Activated T-cell treated with anti-CD3 and anti-CD28 coated beads, Interleukin-2, amount 50 U/mL, for 4 hours (primary cell): ENCODE measurements around the gene CLEC7A. TPM values are rescaled to one million over a fixed set of nuclear protein-coding genes. Genes with fewer than 3 reads are reported as not detected.

ENCODE experiments used
- ATAC-seq, 2 donors: fragments of 200-7000 bp; cut with Tn5 transposase; one replicate each; pipeline ENCODE4 v1.10.0; 2021
- DNase-seq: peaks from one replicate; pipeline ENCODE4 v3.0.0-alpha.2; 2020
- H3K27me3 Mint-ChIP-seq: one replicate; pipeline ENCODE4 v1.8.0; 2021; ENCODE audit warnings: low read depth, mixed read lengths
- H3K36me3 Mint-ChIP-seq: one replicate; pipeline ENCODE4 v1.8.0; 2022; ENCODE audit warnings: mixed read lengths; ENCODE audit not compliant: insufficient read depth
- H3K4me1 Mint-ChIP-seq: one replicate; pipeline ENCODE4 v1.8.0; 2021; ENCODE audit warnings: low read depth, mixed read lengths
- H3K4me3 Mint-ChIP-seq: one replicate; pipeline ENCODE4 v1.8.0; 2021; ENCODE audit warnings: mild to moderate bottlenecking, moderate library complexity, mixed read lengths
- H3K9me3 Mint-ChIP-seq: one replicate; pipeline ENCODE4 v1.8.0; 2021; ENCODE audit warnings: mixed read lengths
- total RNA-seq, 3 donors: library from RNA; stranded (reverse); gene quantifications; one replicate each; pipeline ENCODE4 v1.2.1, GENCODE V29; 2021

The CLEC7A gene
- total RNA-seq, 3 donors from 2014 or later: 0.16 to 0.69 TPM; not detected in 1

DNA sequence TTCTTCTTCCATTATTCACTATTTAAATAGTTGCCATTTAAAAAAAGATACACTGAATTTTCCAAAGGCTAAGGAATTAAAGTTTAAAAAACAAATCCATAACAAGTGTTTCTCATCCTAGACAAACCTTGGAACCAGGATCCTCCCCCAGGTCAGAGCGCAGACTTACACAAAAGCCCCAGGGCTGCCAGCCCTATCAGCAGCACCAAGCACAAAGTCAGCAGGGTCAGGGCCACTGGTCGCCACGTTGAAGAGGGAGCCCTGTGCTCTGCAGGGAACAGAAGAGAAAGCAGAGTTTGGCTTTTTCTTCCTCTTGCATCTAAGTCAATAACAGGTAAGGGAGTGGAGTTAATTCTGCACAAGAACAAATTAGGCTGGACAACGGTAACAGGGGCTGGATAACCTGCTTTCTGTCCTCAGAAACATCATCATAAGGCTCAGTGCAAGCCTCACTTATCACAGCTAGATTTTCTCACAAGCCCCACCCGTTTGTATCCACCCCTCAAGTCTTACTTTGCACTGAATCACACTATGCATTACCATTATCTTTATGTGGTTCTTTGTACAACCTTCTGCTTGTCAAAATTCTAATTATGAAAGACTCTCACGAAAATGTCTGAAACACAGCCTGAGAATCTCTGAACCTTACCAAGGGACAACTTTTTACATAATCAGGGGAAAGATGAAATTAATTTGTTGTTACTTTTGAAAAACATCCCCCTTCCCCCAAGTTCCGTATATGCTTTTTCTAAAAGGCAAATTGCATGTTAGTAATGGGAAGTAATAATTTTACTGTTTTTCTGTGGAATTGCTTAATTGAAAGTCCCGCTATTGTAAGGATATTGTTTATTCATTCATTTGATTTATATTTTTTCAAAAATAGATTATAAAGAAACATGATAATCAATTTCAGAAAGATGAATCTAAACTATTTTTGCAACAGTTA, 40.8 kb downstream of the CLEC7A start:
- H3K36me3 Mint-ChIP-seq: no peaks in the 10 kb centered on the region
- DNase-seq (no peak), ATAC-seq (no peak)
- peaks cover 7% of the 10 kb centered on the region for H3K27me3 Mint-ChIP-seq
- H3K4me1 Mint-ChIP-seq: no peaks in the 10 kb centered on the region
- no peak overlapping the region for H3K4me3 Mint-ChIP-seq
- H3K9me3 Mint-ChIP-seq: peaks cover 7% of the 10 kb centered on the region

DNA sequence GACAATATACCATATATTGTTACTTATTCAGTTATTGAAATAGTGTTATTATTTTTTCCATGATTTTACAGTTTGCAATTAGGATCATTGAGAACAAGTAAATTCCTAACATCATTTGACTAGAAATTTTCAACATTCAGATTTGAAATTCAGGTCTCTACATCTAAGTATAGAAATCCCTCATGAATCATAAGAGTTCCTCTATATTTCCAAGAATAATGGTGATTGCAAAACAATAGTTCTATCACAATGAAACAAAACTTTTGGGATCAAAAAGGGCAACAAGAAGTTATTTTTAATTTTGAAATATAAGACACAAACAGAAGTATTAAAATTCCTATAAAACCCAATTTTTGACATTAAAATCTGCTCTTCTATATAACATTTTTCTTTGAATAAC, 42.0 kb downstream of the CLEC7A start:
- Mint-ChIP-seq H3K4me1 (no peaks in the 10 kb centered on the region), H3K4me3 (no peak overlapping the region), H3K27me3 (peaks cover 8% of the 10 kb centered on the region), H3K9me3 (peaks cover 16% of the 10 kb centered on the region), H3K36me3 (no peaks in the 10 kb centered on the region)
- DNase-seq (no peak), ATAC-seq (no peak)

DNA sequence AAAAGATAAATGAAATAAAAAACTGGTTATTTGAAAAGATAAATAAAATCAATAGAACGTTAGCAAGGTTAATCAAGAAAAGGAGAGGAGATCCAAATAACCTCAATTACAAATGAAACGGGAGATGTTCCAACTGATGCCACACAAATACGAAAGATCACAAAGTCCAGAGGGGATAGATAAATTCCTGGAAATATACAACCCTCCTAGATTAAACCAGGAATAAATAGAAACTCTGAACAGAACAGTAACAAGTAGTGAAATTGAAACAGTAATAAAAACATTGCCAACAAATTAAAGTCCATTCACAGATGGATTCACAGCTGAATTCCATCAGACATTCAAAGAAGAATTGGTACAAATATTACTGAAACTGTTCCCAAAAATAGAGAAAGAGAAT, 43.6 kb downstream of the CLEC7A start:
- no peak for ATAC-seq
- no peak for DNase-seq
- Mint-ChIP-seq H3K36me3 (no peaks in the 10 kb centered on the region), H3K4me3 (no peak overlapping the region), H3K27me3 (peaks cover 17% of the 10 kb centered on the region), H3K4me1 (no peaks in the 10 kb centered on the region), H3K9me3 (peaks cover 19% of the 10 kb centered on the region)

DNA sequence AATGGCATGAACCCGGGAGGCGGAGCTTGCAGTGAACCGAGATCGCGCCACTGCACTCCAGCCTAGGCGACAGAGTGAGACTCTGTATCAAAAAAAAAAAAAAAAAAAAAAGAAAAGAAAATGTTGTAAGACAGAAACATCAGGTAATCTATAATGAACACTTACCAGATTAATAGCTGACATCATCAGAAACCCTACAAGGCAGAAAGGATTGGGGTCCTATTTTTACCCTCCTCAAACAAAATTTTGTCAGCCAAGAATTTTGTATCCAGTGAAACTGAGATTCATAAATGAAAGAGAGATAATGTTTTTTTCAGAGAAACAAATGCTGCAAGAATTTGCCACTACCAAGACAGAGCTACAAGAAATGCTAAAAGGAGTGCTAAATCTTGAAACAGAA, 45.3 kb downstream of the CLEC7A start:
- DNase-seq: no peak
- H3K4me1 Mint-ChIP-seq: no peaks in the 10 kb centered on the region
- no peaks in the 10 kb centered on the region for H3K36me3 Mint-ChIP-seq
- ATAC-seq: no peak
- H3K27me3 Mint-ChIP-seq: peaks cover 20% of the 10 kb centered on the region
- H3K4me3 Mint-ChIP-seq: no peak overlapping the region
- H3K9me3 Mint-ChIP-seq: peaks cover 19% of the 10 kb centered on the region

DNA sequence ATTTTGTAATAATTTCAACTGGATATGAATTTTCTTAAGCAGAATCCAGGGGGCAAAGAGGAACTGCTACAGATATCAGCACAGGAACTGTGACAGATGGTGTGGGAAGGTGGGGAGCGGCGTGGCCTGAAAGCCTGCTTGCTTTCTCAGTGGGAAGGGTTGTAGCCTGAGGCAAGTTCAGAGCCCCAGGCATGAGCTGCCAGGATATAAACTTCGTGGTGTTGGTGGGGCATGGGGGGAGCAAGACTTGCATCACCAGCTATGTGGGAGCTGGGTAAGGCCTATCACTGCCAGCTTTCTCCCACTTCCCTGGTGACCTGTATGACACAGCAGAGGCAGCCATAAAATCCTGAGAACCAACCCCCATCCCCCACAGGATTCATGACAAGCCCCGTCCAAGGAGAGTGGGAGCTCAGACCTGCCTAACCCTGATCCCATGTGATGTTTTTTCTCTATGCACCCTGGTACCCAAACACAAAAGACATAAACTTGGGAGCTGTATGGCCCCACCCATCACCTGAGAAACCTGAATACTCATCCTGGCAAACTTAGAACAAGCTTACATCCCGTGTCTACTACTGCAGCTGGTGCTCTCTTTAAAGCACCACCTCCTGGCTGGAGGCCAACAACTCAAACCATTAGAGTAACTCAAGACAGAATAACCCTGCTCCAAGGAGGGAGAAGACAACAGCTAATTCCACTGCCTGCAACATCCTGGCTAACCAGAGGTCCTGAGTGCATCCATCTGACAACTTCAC, 47.7 kb downstream of the CLEC7A start:
- no peaks in the 10 kb centered on the region for H3K36me3 Mint-ChIP-seq
- DNase-seq: no peak
- ATAC-seq: no peak
- no peaks in the 10 kb centered on the region for H3K4me1 Mint-ChIP-seq
- H3K9me3 Mint-ChIP-seq: peaks cover 19% of the 10 kb centered on the region
- H3K27me3 Mint-ChIP-seq: peaks cover 33% of the 10 kb centered on the region
- H3K4me3 Mint-ChIP-seq: no peak overlapping the region

DNA sequence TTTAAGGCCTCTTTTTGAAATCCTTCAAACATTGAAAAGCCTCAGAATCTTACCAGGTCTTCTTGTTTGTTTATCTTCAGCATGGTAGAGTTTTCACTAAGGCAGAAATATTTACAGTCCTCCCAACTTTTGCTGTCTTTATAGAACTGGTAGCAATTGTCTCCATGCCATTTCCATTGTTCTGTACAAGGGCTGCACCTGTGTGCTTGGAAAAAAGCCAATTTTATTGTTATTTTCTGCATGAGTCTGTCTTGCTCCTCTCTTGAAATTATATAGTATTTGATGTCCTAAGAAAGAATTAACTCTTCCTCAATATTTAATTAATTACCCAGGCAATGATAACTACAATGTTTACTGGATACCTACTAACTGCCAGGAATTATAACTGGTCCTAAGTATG, 54.5 kb downstream of the CLEC7A start:
- no peak for DNase-seq
- Mint-ChIP-seq H3K36me3 (no peaks in the 10 kb centered on the region), H3K4me3 (no peak overlapping the region), H3K4me1 (no peaks in the 10 kb centered on the region), H3K27me3 (peaks cover 18% of the 10 kb centered on the region), H3K9me3 (no peaks in the 10 kb centered on the region)
- no peak for ATAC-seq

DNA sequence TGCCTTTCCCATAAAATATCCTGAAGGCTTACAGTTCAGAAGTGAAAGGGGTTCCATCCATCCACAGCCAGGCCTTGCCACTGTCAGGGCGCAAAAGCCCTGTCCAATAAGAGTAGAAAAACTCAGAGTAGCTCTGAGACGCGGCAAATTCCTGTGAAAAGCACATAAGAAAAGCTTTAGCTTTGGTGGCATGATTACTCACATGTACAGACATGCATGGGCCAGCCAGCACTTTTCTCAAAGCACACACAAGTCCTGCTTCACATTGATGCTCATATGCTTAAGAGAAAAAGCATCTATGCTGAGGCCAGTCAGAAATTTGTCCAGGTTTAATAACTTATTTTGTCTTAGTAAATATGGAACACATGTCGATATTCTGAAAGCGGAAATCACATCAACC, 56.7 kb downstream of the CLEC7A start:
- no peaks in the 10 kb centered on the region for H3K4me1 Mint-ChIP-seq
- DNase-seq (no peak), ATAC-seq (no peak)
- H3K4me3 Mint-ChIP-seq: no peak overlapping the region
- no peaks in the 10 kb centered on the region for H3K36me3 Mint-ChIP-seq
- H3K9me3 Mint-ChIP-seq: no peaks in the 10 kb centered on the region
- H3K27me3 Mint-ChIP-seq: peaks cover 19% of the 10 kb centered on the region

DNA sequence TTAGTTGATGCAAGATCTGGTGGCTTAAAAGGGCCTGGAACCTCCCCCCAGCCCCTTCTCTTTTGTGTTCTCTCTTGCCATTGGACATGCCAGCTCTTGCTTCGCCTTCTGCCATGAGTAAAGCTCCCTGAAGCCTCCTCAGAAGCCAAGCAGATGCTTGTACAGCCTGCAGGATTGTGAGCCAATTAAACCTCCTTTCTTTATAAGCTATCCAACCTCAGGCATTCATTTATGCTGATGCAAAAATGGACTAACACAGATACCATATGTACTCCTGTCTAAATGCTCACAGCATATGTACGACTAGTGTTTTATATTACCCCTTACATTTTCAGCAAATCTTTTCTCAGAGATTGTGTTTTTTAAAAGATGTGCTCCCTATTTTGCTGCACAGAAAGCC, 57.9 kb downstream of the CLEC7A start:
- Mint-ChIP-seq H3K4me1 (no peaks in the 10 kb centered on the region), H3K4me3 (no peak overlapping the region), H3K9me3 (no peaks in the 10 kb centered on the region), H3K36me3 (no peaks in the 10 kb centered on the region), H3K27me3 (peaks cover 17% of the 10 kb centered on the region)
- DNase-seq (no peak), ATAC-seq (no peak)

DNA sequence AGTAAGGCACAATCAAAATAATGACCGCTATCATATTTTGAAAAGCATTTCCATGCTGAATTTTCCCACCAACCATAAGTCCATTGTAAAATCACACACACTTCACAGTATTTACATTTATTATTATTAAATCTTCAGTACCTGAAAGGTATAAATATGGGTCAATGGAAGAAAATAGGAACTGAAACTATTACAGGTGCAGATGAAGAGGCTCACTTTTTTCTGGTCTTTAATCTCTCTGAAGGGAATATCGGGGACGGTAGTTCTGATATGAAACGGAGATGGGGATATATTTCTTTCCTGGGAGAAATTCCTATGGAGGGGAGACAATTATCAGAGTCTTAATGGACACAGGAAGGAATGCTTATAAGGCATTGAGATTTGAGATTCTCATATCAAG, 59.6 kb downstream of the CLEC7A start:
- peaks cover 24% of the 10 kb centered on the region for H3K27me3 Mint-ChIP-seq
- H3K4me1 Mint-ChIP-seq: no peaks in the 10 kb centered on the region
- H3K9me3 Mint-ChIP-seq: no peaks in the 10 kb centered on the region
- no peak for DNase-seq
- ATAC-seq: no peak
- no peak overlapping the region for H3K4me3 Mint-ChIP-seq
- H3K36me3 Mint-ChIP-seq: no peaks in the 10 kb centered on the region

DNA sequence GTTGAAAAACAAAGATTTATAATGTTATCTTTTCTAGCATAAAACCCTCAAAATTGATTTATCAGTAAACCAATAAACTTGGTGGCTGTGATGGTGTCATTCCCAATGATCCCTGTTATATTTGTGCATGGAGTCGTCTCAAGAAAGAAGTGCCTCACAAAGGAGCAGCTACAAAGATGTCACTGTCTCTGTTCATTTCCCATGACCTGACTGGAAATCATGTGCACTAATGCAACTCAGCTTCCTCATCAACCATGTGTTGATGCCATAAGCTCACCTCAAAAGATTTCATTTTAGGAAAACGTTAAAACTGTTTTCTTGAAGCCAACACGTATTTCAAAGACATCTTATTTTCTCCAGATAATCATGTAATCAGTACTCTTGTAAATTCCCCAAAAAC, 60.0 kb downstream of the CLEC7A start:
- Mint-ChIP-seq H3K4me1 (no peaks in the 10 kb centered on the region), H3K9me3 (no peaks in the 10 kb centered on the region), H3K36me3 (no peaks in the 10 kb centered on the region), H3K27me3 (peaks cover 24% of the 10 kb centered on the region), H3K4me3 (no peak overlapping the region)
- ATAC-seq (no peak), DNase-seq (no peak)

DNA sequence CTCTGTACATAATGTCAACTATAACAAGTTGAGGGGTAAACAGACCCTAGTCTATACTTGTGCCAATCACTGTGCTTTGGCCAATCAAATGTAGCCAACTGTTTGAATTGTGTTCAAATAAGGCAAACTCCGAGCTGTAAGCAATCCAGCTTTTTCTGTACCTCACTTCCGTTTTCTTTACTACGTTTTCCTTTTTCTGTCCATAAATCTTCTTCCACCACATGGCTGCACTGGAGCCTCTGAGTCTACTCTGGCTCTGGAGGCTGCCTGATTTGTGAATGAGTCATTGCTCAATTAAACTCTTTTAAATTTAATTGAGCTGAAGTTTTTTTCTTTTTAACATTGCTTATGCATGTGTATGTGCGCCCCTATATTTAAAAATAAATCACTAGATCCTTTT, 60.9 kb downstream of the CLEC7A start:
- DNase-seq (no peak), ATAC-seq (no peak)
- no peaks in the 10 kb centered on the region for H3K4me1 Mint-ChIP-seq
- H3K4me3 Mint-ChIP-seq: no peak overlapping the region
- peaks cover 27% of the 10 kb centered on the region for H3K27me3 Mint-ChIP-seq
- H3K36me3 Mint-ChIP-seq: no peaks in the 10 kb centered on the region
- H3K9me3 Mint-ChIP-seq: no peaks in the 10 kb centered on the region

DNA sequence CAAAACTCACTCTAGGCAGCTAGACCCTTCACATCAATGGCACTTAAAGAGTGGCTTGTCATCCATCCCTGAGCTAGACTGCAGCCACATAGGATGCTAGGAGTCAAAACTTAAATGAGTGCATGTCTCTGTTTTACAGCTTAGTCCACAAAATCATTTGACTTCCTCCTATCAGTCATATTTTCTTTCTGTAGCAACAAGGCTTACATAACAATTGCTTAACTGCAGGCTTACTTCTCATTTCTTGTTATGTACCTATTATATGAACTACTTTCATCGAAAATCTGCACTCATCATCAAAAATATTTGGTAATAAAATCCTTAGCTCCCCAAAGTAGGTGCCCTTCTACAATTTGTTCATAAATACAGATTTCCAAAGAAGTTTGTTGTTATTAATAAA, 61.4 kb downstream of the CLEC7A start:
- ATAC-seq: no peak
- H3K27me3 Mint-ChIP-seq: peaks cover 27% of the 10 kb centered on the region
- no peaks in the 10 kb centered on the region for H3K9me3 Mint-ChIP-seq
- no peaks in the 10 kb centered on the region for H3K36me3 Mint-ChIP-seq
- DNase-seq: no peak
- no peaks in the 10 kb centered on the region for H3K4me1 Mint-ChIP-seq
- no peak overlapping the region for H3K4me3 Mint-ChIP-seq

DNA sequence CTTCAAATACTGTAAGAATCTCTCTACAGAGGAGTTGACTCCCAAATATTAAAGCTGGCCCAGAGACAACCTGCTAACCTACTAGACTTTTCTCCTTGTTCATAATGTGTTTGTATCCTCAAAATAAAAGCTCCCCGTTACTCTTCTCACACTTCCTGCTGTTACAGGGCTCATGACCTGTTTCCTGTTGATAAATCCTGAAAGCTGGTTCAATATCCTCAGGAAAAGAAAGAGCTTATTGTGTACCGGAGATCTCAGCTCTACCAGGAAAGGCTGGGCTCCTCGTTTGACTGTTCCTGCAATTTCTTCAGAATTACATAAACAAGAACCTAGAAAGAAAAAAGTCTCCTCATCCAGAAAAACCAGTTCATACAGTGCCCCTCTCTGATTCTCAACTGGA, 62.1 kb downstream of the CLEC7A start:
- Mint-ChIP-seq H3K4me1 (no peaks in the 10 kb centered on the region), H3K36me3 (no peaks in the 10 kb centered on the region), H3K27me3 (peaks cover 27% of the 10 kb centered on the region), H3K4me3 (no peak overlapping the region), H3K9me3 (no peaks in the 10 kb centered on the region)
- ATAC-seq (no peak), DNase-seq (no peak)

DNA sequence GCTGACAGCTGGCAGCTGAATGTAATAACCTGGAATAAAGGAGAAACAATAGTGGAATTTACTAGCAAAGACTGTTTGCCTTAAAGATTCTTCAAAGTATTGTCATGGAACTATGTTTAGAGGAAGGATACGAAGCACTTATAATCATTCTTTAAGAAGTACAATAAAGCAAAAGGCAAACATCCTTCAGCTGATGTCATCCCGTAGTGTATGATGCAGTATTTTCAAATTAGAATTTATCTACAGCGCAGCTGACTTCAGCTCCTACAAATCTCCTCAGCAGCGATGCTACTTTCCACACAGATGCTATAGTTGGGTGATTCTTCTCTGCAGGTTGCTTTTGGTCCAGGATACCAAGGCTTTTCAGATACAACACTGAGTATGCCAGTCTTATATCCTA, 62.7 kb downstream of the CLEC7A start:
- H3K9me3 Mint-ChIP-seq: no peaks in the 10 kb centered on the region
- no peaks in the 10 kb centered on the region for H3K36me3 Mint-ChIP-seq
- no peak for ATAC-seq

More for the DNA sequence above, 62.7 kb downstream of the CLEC7A start:
- no peak overlapping the region for H3K4me3 Mint-ChIP-seq
- H3K27me3 Mint-ChIP-seq: peaks cover 27% of the 10 kb centered on the region
- DNase-seq: no peak
- no peaks in the 10 kb centered on the region for H3K4me1 Mint-ChIP-seq
